Left cardiac atrium (tissue), 4 donors: ENCODE data around the gene HOXB5. TPM values are rescaled to one million over a fixed set of nuclear protein-coding genes. Genes with fewer than 3 reads are reported as not detected.

Experiments used
- ATAC-seq, 2 donors: fragments of 200-7000 bp; cut with Tn5 transposase; one replicate each; pipeline ENCODE4 v1.9.1; 2020; ENCODE audit warnings: mild to moderate bottlenecking in 2 of 2, moderate library complexity in 2 of 2
- DNase-seq: peaks from one replicate; pipeline ENCODE4 v3.0.0-alpha.2; 2020
- intact Hi-C, 2 donors: fragments of 100-400 bp; cut with DNase I; formaldehyde crosslinking; loops; one replicate each; pipeline versions ENCODE4 v1.14.1 to v1.15.1; 2022 to 2023
- long read RNA-seq: library from polyadenylated mRNA; unstranded; transcript quantifications from one replicate; pipeline ENCODE4 v2.0.0, GENCODE V29; 2021
- total RNA-seq, 2 donors: library from RNA; stranded (reverse); fragmentation: NEBNext Ultra II Directional; extraction: Animal tissue kit (Norgen Biotek cat#: 25700); gene quantifications; one replicate each; pipeline ENCODE4 v1.2.1, GENCODE V29; 2021
- donor health status: DM: no; HTN: yes; CAD: no.
- donor health status: DM: no; HTN: yes; CAD: no; lungs with severe emphysema.
- donor health status: DM: yes; HTN: yes; CAD: no.
- donor health status: Dilated cardiomyopathy.

HOXB5 gene
- total RNA-seq: under 1 TPM in 1 of 2 donors, not detected in 1; 0.41 TPM
- long read RNA-seq: 0 reads

- peak in 1 of 2 donors; percentile 16 for ATAC-seq
- DNase-seq: no peak
- intact Hi-C loops: loop anchor here in 1 of 2 donors (5.0 kb wide), 1 partner anchor 101 kb away; no protein-coding TSS in a partner anchor
These were observed at the start of gene HOXB5 for GRCh38 chr17:48593126-48593829. Gene HOXB5, minus strand, starts transcription at chr17:48593779. Its CDS starts 97 bp downstream, at chr17:48593682.

GRCh38 chr17:48642843-48643696, 49.5 kb upstream of the HOXB5 start:
- DNase-seq: no peak
- intact Hi-C loops: no loop called here
- ATAC-seq: no peak

- no peak for DNase-seq
- intact Hi-C loops: no loop called here
- no peak for ATAC-seq
These were observed 48.7 kb upstream of the HOXB5 start for GRCh38 chr17:48642059-48642842.

GRCh38 chr17:48641541-48642058, 48.0 kb upstream of the HOXB5 start:
- DNase-seq: no peak
- intact Hi-C loops: no loop called here
- ATAC-seq: no peak

- intact Hi-C loops: no loop called here
- DNase-seq (no peak), ATAC-seq (no peak)
These were observed 47.2 kb upstream of the HOXB5 start for GRCh38 chr17:48640858-48641180.

GRCh38 chr17:48639982-48640857, 46.6 kb upstream of the HOXB5 start:
- DNase-seq: no peak
- no peak for ATAC-seq
- intact Hi-C loops: no loop called here

- DNase-seq (no peak), ATAC-seq (no peak)
- intact Hi-C loops: no loop called here
These were observed 45.6 kb upstream of the HOXB5 start for GRCh38 chr17:48639136-48639535.

- no peak for ATAC-seq
- no peak for DNase-seq
- intact Hi-C loops: no loop called here
These were observed 44.0 kb upstream of the HOXB5 start for GRCh38 chr17:48637323-48638260.

GRCh38 chr17:48636177-48637018, 42.8 kb upstream of the HOXB5 start:
- DNase-seq (peak; percentile 66), ATAC-seq (peak; percentile 27 to 53)
- intact Hi-C loops: no loop called here

- intact Hi-C loops: no loop called here
- ATAC-seq (no peak), DNase-seq (no peak)
These were observed 41.1 kb upstream of the HOXB5 start for GRCh38 chr17:48634493-48635208.

GRCh38 chr17:48633266-48633677, 39.7 kb upstream of the HOXB5 start:
- intact Hi-C loops: no loop called here
- ATAC-seq: no peak
- DNase-seq: no peak

- ATAC-seq (no peak), DNase-seq (no peak)
- intact Hi-C loops: no loop called here
These were observed 39.1 kb upstream of the HOXB5 start for GRCh38 chr17:48632579-48633265.

GRCh38 chr17:48631693-48632578, 38.4 kb upstream of the HOXB5 start:
- no peak for ATAC-seq
- DNase-seq: no peak
- intact Hi-C loops: no loop called here

- DNase-seq (no peak), ATAC-seq (no peak)
- intact Hi-C loops: no loop called here
These were observed 37.5 kb upstream of the HOXB5 start for GRCh38 chr17:48630925-48631692.
